GM12878 (cell line): ENCODE results near the gene BPIFB4. TPM values are rescaled to one million over a fixed set of nuclear protein-coding genes. Genes with fewer than 3 reads are reported as not detected.

Source experiments
- ASH2L ChIP-seq: fragments of 300-600, 200-600 bp; sonication (generic); IDR thresholded peaks from 2 replicates; pipeline ENCODE4 v1.6.1; 2017; ENCODE audit warnings: low read depth, mild to moderate bottlenecking, borderline replicate concordance
- CBFB ChIP-seq: IDR thresholded peaks from 2 replicates; pipeline ENCODE4 v1.6.1; 2016; ENCODE audit warnings: antibody characterized with exemption, low read depth
- CBX5 ChIP-seq: sonication (generic); IDR thresholded peaks from 2 replicates; pipeline ENCODE4 v1.6.1; 2016; ENCODE audit warnings: low read depth, moderate library complexity, mild to moderate bottlenecking, inconsistent platforms
- CREB1 ChIP-seq: IDR thresholded peaks from 2 replicates; pipeline ENCODE4 v1.6.1; 2012; ENCODE audit warnings: low read depth, mild to moderate bottlenecking, inconsistent platforms
- EP300 ChIP-seq, 2 experiments: fragments of 150-350 bp in 1 of 2; IDR thresholded peaks; 2 replicates each; pipeline ENCODE4 v1.6.1; 2011 to 2012; ENCODE audit warnings: low read depth in 2 of 2, low read length in 2 of 2, borderline replicate concordance in 1 of 2, improper control_type of control experiment in 1 of 2, inconsistent platforms in 1 of 2; ENCODE audit not compliant: control insufficient read depth in 1 of 2
- FOXM1 ChIP-seq: IDR thresholded peaks from 2 replicates; pipeline ENCODE4 v1.6.1; 2012; ENCODE audit warnings: low read depth, mild to moderate bottlenecking, inconsistent platforms, low read length, moderate library complexity
- HCFC1 ChIP-seq: fragments of 150-350 bp; IDR thresholded peaks from 2 replicates; pipeline ENCODE4 v1.6.1; 2014; ENCODE audit warnings: low read length
- HSF1 ChIP-seq: fragments of 150-350 bp; IDR thresholded peaks from 2 replicates; pipeline ENCODE4 v1.6.1; 2014; ENCODE audit warnings: mild to moderate bottlenecking, low read depth, low read length
- NR2C1 ChIP-seq: fragments of 450-650 bp; IDR thresholded peaks from 2 replicates; pipeline ENCODE4 v1.6.1; 2017; ENCODE audit warnings: antibody characterized with exemption, mild to moderate bottlenecking, moderate library complexity
- NR2F1 ChIP-seq: fragments of 450-650 bp; conservative IDR thresholded peaks from 2 replicates; pipeline ENCODE4 v1.6.1; 2017; ENCODE audit warnings: mild to moderate bottlenecking
- POU2F2 ChIP-seq: IDR thresholded peaks from 3 replicates; pipeline ENCODE4 v1.6.1; 2011; ENCODE audit warnings: low read depth, mild to moderate bottlenecking, low read length, borderline replicate concordance
- RAD21 ChIP-seq: IDR thresholded peaks from 2 replicates; pipeline ENCODE4 v1.6.1; 2011; ENCODE audit warnings: mild to moderate bottlenecking, low read depth, low read length, moderate library complexity; ENCODE audit not compliant: insufficient read depth
- RFX5 ChIP-seq: IDR thresholded peaks from 2 replicates; pipeline ENCODE4 v1.6.1; 2011; ENCODE audit warnings: low read depth, low read length, improper control_type of control experiment
- SP1 ChIP-seq: IDR thresholded peaks from one replicate; pipeline ENCODE4 v1.6.1; 2011; ENCODE audit warnings: low read depth, low read length
- STAT1 ChIP-seq: fragments of 450-650 bp; conservative IDR thresholded peaks from 2 replicates; pipeline ENCODE4 v1.6.1; 2014; ENCODE audit warnings: antibody characterized with exemption, mild to moderate bottlenecking
- STAT3 ChIP-seq: IDR thresholded peaks from 2 replicates; pipeline ENCODE4 v1.6.1; 2011; ENCODE audit warnings: low read depth, low read length, improper control_type of control experiment
- WRNIP1 ChIP-seq: IDR thresholded peaks from 2 replicates; pipeline ENCODE4 v1.6.1; 2011; ENCODE audit warnings: low read depth, low read length, improper control_type of control experiment, borderline replicate concordance
- ZNF592 ChIP-seq: fragments of 450-650 bp; IDR thresholded peaks from 2 replicates; pipeline ENCODE4 v1.6.1; 2017; ENCODE audit warnings: mild to moderate bottlenecking, moderate library complexity
- ZNF687 ChIP-seq: fragments of 450-650 bp; IDR thresholded peaks from 2 replicates; pipeline ENCODE4 v1.6.1; 2017; ENCODE audit warnings: mild to moderate bottlenecking, moderate library complexity
- polyA plus RNA-seq, 11 experiments: library from polyadenylated mRNA; depleted of rRNA in 4 of 11; unstranded in 6 of 11; stranded (reverse) in 5 of 11; fragments of >200 nt; fragmentation: Nextera tagmentation in 4 of 11; fragmentation: Illumina TruSeq in 1 of 11; extraction: Ambion mirVana in 4 of 11; extraction: Trizol in 1 of 11; gene quantifications; 1 replicate in 1 of 11; 2 replicates in 10 of 11; pipeline versions ENCODE4 v1.2.1 to v1.2.3, GENCODE V29; 2011 to 2016; ENCODE audit warnings: inconsistent platforms in 2 of 11, missing spikeins in 2 of 11, low read depth in 1 of 11
- total RNA-seq, 4 experiments: library from RNA; depleted of rRNA in 3 of 4; stranded (reverse); fragments of >200 nt in 3 of 4; fragmentation: Illumina TruSeq in 1 of 4; extraction: Trizol in 1 of 4; gene quantifications; 2 replicates each; pipeline versions ENCODE4 v1.2.1 to v1.2.3, GENCODE V29; 2013 to 2021

Gene BPIFB4
- total and polyA plus RNA-seq, 10 of the 15 experiments (the other 5 are each of a cell fraction or from before 2014, with no cell fraction given): 0.12 TPM; not detected in 9

- TF ChIP-seq HSF1 (no peak), CREB1 (no peak), ASH2L (no peak), EP300 (IDR thresholded peaks at IDR 0.05; ENCODE audit: borderline replicate concordance in 1 of 2, control insufficient read depth in 1 of 2, low read depth in 2 of 2, low read length in 2 of 2) (0 out of 4 replicates have a peak, but pooled peaks of 1 of the 2 experiments have one; percentile 29), NR2F1 (peak; percentile 94), STAT3 (0 out of 2 replicates have a peak, but pooled peaks have one; percentile 25), CBFB (0 out of 2 replicates have a peak, but pooled peaks have one; percentile 47), SP1 (peak; percentile 20), RAD21 (no peak), ZNF687 (no peak), POU2F2 (no peak), STAT1 (no peak), ZNF592 (no peak), CBX5 (peak; percentile 28; the same call in 1 of the 2 replicates), RFX5 (no peak), HCFC1 (no peak), NR2C1 (no peak), FOXM1 (peak; percentile 36; the same call in 1 of the 2 replicates), WRNIP1 (no peak)
Observed at GRCh38 chr20:33119725-33120720, 40.6 kb downstream of the BPIFB4 start (continued).
